GM19023 (cell line): Measurements from ENCODE around the gene TMED3.

ENCODE experiments used
- ATAC-seq: cut with Tn5 transposase; IDR thresholded peaks from one replicate; pipeline ENCODE4 v1.9.1; 2021; ENCODE audit warnings: mild to moderate bottlenecking, moderate library complexity; ENCODE audit not compliant: unreplicated experiment

The TMED3 gene

DNA sequence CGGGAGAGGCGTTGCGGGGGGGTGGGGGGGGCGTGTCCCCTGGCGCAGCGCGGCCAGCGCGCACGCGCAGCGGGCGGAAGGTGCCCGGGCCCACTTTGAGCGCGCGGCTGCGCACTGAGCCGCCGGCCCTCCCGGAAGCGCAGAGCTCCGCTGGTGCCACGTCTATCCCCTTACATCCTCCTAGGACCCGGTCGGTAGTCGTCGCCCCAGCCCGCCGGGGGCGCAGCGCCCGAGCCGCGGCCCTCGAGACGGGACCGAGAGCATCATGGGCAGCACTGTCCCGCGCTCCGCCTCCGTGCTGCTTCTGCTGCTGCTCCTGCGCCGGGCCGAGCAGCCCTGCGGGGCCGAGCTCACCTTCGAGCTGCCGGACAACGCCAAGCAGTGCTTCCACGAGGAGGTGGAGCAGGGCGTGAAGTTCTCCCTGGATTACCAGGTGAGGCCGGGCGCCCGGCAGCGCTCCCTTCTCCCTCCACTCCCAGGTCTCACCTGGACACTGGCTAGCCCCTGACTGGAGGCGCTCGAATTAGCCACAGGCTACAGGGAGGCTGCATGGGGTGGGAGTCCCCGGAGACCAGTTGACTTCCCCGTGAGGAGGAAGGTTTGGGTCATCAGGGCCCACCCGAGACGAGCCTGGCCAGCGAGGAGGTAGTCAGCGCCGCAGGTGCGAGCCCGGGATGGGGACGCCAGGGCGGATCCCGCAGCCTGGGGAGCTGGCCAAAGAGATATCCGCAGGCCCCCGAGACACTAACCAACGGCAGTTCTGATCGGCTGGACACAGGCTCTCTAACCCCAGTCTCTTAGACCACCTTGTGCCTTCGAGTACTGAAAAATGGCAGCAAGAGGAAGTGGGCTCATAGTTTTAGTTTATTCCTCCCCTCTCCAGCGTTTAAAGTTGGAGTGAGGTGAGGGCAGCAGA, at the start of gene TMED3:
Gene TMED3 (plus strand): TSS at position 128 of the 916 bp plus-strand sequence. CDS start 138 bp downstream, at position 266.
- ATAC-seq = peak; percentile 90

DNA sequence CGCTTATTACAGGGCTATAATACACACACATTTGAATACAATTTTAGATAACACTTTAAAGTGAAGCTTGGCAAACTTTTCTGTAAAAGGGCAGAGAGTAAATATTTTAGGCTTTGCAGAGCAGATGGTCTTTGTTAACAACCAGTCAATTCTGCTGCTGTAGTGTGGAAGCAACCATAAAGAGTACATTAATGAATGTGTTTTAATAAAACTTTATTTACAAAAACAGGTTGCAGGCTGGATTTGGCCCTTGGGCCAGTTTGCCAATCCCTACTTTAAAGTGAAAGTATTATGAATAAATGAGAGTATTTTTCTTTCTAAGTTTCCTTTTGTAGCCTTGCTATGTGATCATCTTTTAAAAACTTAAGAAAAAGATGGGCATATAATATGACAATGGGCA, 49.1 kb upstream of the TMED3 start:
- ATAC-seq = no peak

DNA sequence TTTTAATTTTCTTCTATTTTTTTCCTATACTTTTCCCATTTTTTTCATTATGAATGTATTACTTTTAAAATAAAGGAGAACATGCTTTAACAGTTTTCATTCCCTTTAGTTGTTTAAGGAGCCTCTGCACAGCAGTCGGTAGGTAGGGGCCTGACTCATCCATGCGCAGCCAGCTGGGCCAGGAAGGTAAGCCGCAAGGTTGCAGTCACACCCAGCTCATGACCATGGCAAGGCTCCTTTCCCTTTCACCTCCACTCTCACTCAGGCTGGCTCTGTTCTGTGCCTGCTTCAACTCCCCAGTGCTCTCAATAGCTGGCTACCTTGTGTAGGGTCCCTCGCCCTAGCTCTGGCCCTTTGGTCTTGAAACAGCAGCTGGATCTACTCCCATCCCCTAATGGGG, 45.7 kb upstream of the TMED3 start:
- no peak for ATAC-seq

DNA sequence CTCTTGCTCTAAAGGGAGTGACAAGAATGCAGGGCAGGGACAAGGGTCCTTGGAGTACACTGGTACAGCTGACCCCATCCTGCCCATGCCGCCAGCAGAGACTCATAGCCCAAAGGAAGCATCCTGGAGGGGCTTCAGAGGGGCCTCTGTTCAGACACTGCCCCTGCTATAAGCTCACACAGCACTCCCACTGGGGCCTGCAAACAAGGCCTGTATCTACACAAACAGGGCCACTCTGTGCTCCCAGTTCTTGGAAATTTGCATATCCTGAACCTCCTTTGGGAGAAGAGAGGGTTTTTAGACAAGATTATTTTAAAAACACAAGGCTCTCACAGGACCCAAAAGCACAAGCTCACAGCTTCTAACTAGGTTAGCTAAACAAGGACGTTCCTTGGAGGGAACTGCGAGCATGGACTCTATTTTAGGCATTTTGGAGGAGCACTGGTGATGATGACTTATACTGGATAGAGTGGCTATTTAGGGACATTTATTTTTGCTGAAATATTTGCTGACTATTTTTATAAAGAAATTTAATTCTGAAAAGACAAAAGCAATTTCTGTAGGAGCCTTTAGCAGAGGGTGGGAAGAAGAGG, 44.8 kb upstream of the TMED3 start:
- no peak for ATAC-seq

DNA sequence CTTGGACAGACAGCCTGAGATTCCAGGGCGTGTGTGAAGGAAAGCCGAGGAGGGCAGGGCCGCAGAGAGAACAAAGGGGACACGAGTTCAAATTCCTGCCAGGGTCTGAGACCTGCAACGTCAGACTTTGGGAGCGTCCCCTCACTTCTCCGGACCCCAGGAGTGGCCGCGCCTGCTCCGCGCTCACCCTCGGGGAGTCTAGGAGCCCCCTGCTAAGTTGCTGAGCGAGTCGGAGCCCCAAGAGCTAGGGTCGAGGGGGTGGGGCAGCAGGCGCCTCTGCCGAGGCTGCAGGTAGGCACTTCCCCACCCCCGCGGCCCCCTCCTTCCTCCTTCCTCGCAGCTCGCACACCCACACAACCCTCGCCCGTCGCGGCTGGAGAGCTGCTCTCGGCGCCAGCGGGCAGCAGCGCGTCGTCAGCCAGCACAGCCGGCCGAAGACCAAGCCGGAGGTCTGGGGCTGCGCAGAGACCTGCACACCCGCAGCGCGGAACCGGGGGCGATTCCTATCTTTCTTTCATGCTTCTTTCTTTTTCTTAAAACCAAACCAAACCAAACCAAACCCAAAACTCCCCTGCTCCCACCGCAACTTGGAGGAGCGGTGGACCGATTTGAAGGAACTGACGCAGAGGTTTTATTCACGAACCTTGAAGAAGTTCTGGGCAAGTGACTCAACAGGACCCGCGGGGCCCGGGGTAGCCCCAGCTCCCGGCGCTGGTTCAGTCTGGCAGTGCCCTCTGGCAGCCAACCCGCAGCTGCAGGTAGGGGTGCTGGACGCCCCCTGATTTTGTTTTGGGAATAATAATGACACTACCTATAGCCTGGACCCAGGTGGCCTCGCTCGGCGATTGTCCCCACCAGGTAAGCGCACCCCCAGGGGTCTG, 28.3 kb upstream of the TMED3 start, which contains the start of gene ANKRD34C:
Gene ANKRD34C (plus strand): TSS at position 352 of the 881 bp plus-strand sequence. CDS start 10,563 bp downstream, outside the sequence.
- ATAC-seq = no peak

DNA sequence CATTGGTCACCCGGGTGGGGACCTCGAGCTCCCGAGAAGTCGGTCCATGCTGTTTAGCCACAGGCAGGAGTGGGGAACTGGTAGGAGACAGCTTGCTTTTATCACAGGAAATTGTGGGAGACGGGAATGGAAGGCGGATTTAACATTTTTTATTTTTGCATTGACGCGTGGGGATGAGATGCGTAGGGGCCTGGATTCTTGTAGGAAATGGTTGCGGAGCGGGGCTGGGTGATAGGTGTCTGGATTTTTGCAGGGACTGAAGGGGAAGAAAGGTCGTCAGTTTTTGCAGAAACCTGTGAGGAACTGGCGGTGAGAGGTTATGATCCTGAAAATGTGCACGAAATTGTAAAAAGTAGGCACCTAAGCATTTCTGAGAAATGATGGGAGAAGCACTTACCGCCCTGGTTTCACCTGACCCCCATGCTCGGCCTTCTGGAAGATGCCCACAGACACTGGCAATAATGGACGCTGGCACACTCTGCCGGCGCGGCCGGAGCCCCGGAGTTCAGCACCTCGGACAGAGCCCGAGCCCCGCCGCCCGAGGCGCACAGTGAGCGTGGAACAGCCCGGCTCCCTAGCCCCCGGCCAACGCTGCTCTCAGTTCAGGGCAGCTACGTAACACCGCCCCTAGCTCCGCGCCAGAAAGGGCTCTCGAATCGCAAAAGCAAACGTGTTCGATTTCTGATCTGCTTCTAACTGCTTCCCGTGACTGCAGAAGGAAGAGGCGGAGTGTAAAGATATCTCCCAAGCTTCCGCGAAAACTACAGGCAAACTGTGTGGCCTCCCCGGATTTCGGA, 27.5 kb upstream of the TMED3 start:
- ATAC-seq = no peak

DNA sequence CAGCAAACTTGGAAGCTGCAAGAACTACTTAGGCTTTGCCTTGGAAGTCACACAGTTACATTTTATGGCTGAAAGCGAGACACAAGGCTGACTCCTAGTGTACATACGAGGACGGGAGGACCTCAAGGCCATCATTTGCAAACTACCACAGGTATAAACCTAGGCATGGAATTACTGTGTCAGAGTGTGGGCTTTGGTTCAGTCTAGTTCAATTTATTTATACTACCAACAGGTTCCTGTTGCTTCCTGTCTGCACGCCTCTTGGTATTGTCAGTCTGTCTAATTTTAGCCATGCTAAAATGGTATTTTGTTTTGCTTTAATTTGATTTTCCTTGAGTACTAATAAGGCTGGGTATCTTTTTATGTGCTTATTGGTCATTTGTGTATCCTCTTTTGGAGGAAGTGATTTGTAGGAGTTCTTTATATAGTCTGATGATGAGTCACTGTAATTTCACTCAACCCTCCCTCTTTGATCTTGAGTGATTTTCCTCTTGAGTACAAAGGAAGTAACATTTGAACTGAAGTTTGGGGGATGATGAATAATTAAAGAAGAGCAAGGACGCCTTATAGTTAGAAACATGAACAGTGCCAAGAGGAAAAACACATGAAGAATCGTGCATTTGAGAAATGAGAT, 20.2 kb upstream of the TMED3 start:
- ATAC-seq = no peak

DNA sequence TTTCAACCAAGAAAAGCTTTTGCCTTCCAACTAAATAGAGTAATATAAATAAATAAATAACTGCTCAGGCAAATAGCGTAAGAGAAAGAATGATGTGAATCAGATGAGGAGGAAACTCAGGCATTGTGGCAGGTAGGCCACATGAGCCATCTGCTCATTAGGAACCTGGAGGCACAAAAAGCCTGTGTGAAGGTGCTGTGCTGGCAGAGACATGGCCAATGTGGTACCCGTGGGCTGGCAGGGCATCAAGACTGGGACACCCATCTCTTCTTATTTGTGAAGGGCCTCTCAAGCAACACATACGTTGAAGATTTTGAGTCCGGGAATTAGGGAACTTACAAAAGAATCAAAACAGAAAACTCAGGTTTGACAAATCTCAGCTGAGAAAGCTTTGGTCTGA, 18.9 kb upstream of the TMED3 start:
- ATAC-seq = no peak

DNA sequence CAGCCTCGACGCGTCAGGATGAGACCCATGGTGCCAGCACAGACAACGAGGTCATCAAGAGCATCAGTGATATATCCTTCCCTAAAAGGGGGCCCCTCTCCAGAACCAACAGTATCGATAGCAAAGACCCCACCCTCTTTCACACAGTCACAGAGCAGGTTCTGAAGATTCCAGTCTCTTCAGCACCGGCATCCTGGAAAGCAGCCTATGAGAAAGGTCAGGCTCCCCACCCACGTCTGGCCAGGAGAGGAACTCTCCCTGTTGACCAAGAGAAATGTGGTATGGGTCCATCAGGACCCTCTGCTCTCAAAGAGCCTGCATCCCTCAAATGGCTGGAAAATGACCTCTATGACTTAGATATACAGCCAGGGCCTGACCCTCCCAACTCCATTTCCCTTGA, 16.8 kb upstream of the TMED3 start:
- ATAC-seq = no peak

DNA sequence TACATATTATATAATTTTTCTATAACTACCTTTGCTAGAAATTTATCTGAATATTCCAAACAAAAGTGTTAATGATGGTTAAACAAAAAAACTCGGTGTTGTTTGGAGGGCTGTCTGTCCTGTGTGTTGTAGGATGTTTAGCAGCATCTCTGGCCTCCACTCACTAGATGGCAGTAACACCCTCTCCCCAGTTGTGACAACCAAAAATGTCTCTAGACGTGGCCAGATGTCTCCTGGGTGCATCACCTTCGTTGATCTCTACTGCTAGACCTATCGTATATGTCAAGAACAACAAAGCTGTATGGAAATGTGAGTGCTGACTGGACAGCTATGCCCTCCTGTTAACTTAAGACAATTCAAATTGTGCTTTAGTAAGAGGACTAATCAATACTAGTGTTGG, 14.3 kb upstream of the TMED3 start:
- no peak for ATAC-seq

DNA sequence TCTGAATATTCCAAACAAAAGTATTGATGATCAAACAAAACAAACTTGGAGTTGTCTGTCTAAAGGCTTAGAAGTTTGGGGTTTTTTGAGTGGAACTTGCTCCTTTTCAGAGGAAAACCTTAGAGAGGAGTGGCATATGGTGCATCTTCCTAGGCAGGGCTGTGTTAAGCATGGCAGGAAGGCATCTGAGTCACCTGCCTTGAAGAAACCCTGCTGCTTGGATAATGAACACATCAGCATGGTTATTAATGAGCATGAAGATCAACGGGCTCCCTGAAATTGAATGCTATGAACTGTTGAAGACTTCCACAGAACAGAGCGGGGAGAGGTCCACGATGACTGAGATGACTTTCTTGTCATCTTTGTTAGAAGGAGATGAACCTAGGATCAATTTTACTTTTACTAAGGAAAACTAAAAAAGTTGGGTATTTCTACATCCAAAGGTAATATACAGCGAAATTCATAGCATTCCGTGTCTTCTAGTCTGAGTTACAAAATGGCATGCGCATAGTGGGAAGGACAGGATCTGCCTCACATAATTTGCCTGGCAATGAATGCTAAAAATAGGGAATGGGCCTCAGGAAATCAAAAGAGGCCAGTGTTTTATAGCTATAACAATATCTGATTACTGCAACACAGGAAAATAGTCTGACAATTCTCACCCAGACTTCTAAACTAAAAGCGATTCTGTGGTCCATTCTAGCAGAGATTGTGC, 11.6 kb upstream of the TMED3 start:
- no peak for ATAC-seq

DNA sequence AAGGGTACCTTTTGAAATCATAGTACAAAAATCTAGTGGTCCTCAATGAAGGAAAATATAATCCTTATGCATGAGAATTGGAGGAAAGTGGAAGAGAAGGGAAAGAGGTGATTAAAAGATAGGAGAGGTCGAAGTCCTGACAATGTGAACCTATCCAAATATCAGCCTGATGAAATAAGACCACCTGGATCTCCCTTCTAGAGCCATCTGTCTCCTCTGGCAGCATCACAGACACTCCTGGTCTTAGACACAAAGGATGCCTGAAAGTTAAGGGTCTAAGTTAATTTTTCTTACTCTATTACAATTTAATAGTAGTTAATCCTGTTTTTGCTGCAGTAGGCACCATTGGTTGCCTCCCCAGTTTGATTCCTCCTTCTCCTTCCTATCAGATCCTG, 11.1 kb upstream of the TMED3 start:
- no peak for ATAC-seq

DNA sequence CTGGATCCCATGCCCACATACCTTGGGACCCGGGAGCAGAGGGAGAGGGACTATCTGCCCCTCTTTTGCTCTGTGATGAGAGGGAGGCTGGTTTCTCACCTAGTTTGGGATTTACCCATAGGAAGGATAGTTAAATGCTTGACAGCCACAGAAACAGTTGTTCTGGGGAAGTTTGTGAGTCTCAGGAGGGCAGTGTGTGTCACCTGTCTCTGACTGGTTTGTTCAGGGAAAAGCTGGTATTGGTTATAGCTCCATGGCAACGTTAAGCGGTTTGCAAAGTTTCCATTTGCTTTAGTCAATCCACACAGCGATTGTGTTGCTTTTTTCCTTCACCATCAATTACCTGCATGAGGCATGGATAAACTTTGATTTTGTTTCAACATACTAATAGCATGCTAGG, 3.7 kb upstream of the TMED3 start:
- no peak for ATAC-seq

DNA sequence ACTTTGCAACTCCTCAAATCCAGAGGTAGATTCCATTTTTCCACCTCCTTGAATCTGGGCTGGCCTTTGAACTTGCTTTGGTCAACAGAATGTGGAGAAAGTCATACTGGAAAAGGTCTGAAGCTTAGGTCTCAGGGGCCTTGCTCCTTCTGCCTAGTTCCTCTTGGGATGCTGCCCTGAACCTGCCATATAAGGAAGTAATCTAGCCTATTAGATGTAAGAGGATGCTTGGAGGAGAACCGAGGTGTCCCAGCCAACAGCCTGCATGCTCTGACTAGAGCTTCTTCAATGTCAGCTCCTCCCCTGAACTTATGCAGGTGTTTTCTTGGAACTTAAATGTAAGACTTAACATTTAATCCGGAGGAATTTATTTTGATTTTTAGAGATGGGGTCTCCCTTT, 2.0 kb upstream of the TMED3 start:
- no peak for ATAC-seq

DNA sequence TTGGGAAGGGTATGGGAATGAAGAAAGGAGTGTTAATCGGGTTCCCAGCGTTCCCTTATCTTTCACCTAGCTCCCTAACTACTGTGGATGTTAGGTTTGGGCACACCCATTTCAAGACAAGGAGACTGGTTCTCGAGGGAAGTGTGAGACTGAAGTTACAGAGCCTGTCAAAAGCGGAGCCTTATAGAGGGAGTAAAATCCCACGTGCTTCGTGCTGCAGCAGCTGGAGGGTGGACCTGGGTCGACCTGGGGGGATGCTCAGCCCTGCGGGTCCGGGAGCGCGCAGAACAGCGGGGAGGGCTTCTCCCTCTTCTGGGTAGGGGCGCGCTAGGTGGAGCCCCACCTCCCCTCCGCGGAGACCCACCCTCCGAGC, 314 bp upstream of the TMED3 start:
- ATAC-seq = peak; percentile 32

DNA sequence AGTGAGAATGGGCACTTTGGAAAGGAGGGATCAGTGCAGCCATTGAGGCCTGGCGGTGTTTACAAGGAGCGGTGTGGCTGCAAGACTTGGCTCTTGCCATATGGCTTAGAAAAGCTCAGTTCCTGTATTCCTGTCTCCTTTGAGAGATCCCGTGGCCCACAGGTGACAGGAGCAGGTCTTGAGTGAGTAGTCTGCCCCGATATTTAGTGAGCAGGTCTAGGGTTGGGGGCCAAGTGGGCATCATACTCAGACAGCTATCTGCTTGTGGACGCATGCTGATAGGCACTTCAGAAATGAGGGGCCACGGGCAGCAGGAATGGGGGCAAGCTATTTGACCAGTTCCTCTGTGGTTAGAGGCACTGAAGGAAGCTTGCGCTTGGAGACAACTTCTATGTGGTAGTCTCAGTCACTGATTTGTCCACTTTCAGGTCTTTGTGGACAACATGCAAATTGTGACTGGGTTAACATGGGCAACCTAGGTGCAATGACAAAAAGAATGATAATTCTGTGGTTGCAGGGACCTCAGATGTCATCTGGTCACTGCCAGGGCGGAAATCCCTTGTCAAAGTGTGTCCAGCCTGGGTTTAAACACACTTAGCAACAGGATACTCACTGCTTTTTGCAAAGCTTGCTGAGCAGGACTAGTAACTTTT, 1.1 kb downstream of the TMED3 start:
- ATAC-seq = no peak

DNA sequence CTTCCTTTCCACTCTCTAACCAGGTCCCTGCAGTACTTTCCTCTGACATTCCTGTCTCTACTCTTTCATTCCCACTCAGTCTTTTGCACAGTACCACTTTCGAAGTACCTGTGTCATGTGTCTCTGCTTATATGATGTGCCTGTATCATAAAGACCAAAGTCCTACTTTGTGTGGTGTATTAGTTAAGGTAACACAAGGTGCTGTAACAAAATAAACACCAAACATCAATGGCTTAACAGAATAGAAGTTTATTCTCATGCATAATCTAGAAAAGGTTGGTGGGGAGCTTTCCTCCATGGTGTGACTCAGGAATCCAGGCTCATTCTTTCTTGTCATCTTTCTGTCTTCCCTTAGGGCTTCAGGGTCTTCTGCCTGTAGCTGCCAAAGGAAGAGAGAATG, 3.3 kb downstream of the TMED3 start:
- ATAC-seq = no peak

DNA sequence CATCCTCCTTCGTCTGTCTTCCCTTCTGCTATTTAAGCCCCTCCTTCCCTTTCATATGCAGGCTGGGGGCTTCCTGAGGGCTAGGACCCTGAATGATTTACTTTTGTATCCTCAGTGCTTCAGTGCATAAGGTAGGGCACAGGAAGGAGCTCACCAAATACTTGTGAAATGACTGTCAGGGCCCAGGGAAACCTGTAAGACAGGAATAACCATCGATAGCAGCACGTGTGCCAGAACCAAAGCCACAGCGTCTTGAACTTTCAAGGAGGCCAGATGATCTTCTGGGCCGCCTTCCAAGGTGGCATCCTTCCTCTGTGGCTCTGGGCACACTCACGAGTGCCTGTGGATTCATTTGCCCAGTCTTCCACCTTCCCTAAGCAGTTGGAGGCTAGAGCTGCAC, 3.9 kb downstream of the TMED3 start:
- no peak for ATAC-seq
